Endothelial cell of umbilical vein (primary cell): ENCODE results near the gene MMP2. TPM values are rescaled to one million over a fixed set of nuclear protein-coding genes. Genes with fewer than 3 reads are reported as not detected.
A peak's percentile ranks its signal among the peaks of the same experiment; 100 is the strongest.

ENCODE experiments used
- BruUV-seq: library from RNA; stranded (reverse); fragments of 400-500 nt; replicated peaks from 2 replicates; lab custom pipeline; 2021; lab: Mats Ljungman, UMichigan
- CTCF ChIA-PET: fragments of 300-600, 350-600 bp; sonication (Branson Sonifier 250); formaldehyde crosslinking; loops from one replicate; lab custom pipeline; 2021; ENCODE audit warnings: antibody characterized with exemption, inconsistent platforms; lab: Charles Lee
- POLR2A ChIA-PET: fragments of 300-600, 350-600 bp; sonication (Branson Sonifier 250); formaldehyde crosslinking; loops from one replicate; lab custom pipeline; 2021; ENCODE audit warnings: antibody characterized with exemption, inconsistent platforms; lab: Charles Lee
- DNase-seq: peaks from one replicate; pipeline ENCODE4 v3.0.0-alpha.2; 2011; ENCODE audit warnings: low read depth, low spot score
- FAIRE-seq: peaks from 2 replicates; lab custom pipeline; 2011; peaks lifted over from hg19 to GRCh38; lab: Jason Lieb, UNC
- H2AFZ ChIP-seq: 2 replicates; pipeline ENCODE4 v1.6.0; 2012; ENCODE audit warnings: low read depth, low read length, control low read depth, inconsistent platforms
- H3K27ac ChIP-seq: 2 replicates; pipeline ENCODE4 v1.5.1; 2011; ENCODE audit warnings: low read depth, mild to moderate bottlenecking, control low read depth, low read length, moderate library complexity; ENCODE audit not compliant: insufficient read depth
- H3K27me3 ChIP-seq, 2 experiments: 2 replicates each; pipeline versions ENCODE4 v1.6.0 to v1.6.1; 2011; ENCODE audit warnings: low read length in 2 of 2, mixed read lengths in 1 of 2; ENCODE audit not compliant: control insufficient read depth in 2 of 2, insufficient read depth in 2 of 2
- H3K36me3 ChIP-seq, 2 experiments: 2 replicates in 1 of 2; 3 replicates in 1 of 2; pipeline ENCODE4 v1.5.1; 2011; ENCODE audit warnings: low read length in 2 of 2, mild to moderate bottlenecking in 1 of 2, moderate library complexity in 1 of 2; ENCODE audit not compliant: control insufficient read depth in 2 of 2, insufficient read depth in 2 of 2; ENCODE audit errors: extremely low read depth in 1 of 2
- H3K4me1 ChIP-seq: 3 replicates; pipeline ENCODE4 v1.5.1; 2011; ENCODE audit warnings: mild to moderate bottlenecking, low read length; ENCODE audit not compliant: control insufficient read depth, insufficient read depth; ENCODE audit errors: extremely low read depth
- H3K4me2 ChIP-seq: 2 replicates; pipeline ENCODE4 v1.6.1; 2011; ENCODE audit warnings: low read length, control low read depth, mixed read lengths; ENCODE audit not compliant: insufficient read depth
- H3K4me3 ChIP-seq, 3 experiments: fragments of 200-600 bp in 1 of 3; sonication (generic), shearing (Covaris generic) in 1 of 3; replicated peaks in 1 of 3; 2 replicates each; pipeline ENCODE4 v1.5.1; 2011 to 2016; ENCODE audit warnings: control low read depth in 3 of 3, low read length in 3 of 3, mild to moderate bottlenecking in 2 of 3, inconsistent platforms in 1 of 3, low read depth in 1 of 3, moderate library complexity in 1 of 3; ENCODE audit not compliant: insufficient read depth in 1 of 3
- H3K79me2 ChIP-seq: 2 replicates; pipeline ENCODE4 v1.6.0; 2012; ENCODE audit warnings: low read length, inconsistent platforms; ENCODE audit not compliant: control insufficient read depth, insufficient read depth
- H3K9ac ChIP-seq: replicated peaks from 2 replicates; pipeline ENCODE3; 2011; ENCODE audit warnings: low read length, control low read depth; ENCODE audit not compliant: insufficient read depth; ENCODE audit errors: extremely low read depth
- H3K9me1 ChIP-seq: replicated peaks from 3 replicates; pipeline ENCODE4 v1.6.0; 2011; ENCODE audit warnings: mild to moderate bottlenecking, low read length; ENCODE audit not compliant: control insufficient read depth, insufficient read depth; ENCODE audit errors: extremely low read depth
- H3K9me3 ChIP-seq: replicated peaks from 2 replicates; pipeline ENCODE4 v1.5.1; 2012; ENCODE audit warnings: low read length, inconsistent platforms; ENCODE audit not compliant: control insufficient read depth, insufficient read depth
- H4K20me1 ChIP-seq: replicated peaks from 2 replicates; pipeline ENCODE3; 2011; ENCODE audit warnings: mild to moderate bottlenecking, low read length; ENCODE audit not compliant: control insufficient read depth, insufficient read depth; ENCODE audit errors: extremely low read depth
- CTCF ChIP-seq, 2 donors: IDR thresholded peaks; 1 replicate in 1 of 2; 2 replicates in 1 of 2; pipeline ENCODE4 v1.5.1; 2011; ENCODE audit warnings: low read length in 2 of 2, mild to moderate bottlenecking in 2 of 2, moderate library complexity in 2 of 2, control low read depth in 1 of 2, inconsistent platforms in 1 of 2, low read depth in 1 of 2; ENCODE audit not compliant: insufficient read depth in 1 of 2; ENCODE audit errors: extremely low read depth in 1 of 2
- EZH2 ChIP-seq: IDR thresholded peaks from 2 replicates; pipeline ENCODE4 v1.6.1; 2012; ENCODE audit warnings: borderline replicate concordance, low read depth, mild to moderate bottlenecking, moderate library complexity, low read length, inconsistent platforms; ENCODE audit not compliant: severe bottlenecking
- FOS ChIP-seq: IDR thresholded peaks from 2 replicates; pipeline ENCODE4 v1.6.1; 2011; ENCODE audit warnings: mild to moderate bottlenecking, low read length, moderate library complexity, borderline replicate concordance; ENCODE audit not compliant: insufficient read depth
- GATA2 ChIP-seq: IDR thresholded peaks from 2 replicates; pipeline ENCODE4 v1.7.0; 2011; ENCODE audit warnings: low read depth, mild to moderate bottlenecking, moderate library complexity, mixed read lengths, low read length; ENCODE audit not compliant: insufficient read length, insufficient read depth
- JUN ChIP-seq: IDR thresholded peaks from 2 replicates; pipeline ENCODE4 v1.6.1; 2011; ENCODE audit warnings: borderline replicate concordance, low read depth; ENCODE audit not compliant: insufficient read length, insufficient read depth
- MAX ChIP-seq: IDR thresholded peaks from 2 replicates; pipeline ENCODE4 v1.6.1; 2011; ENCODE audit not compliant: insufficient read depth, insufficient read length
- MYC ChIP-seq: IDR thresholded peaks from one replicate; pipeline ENCODE4 v1.6.1; 2011; ENCODE audit warnings: mild to moderate bottlenecking, low read depth, low read length
- POLR2A ChIP-seq: IDR thresholded peaks from 2 replicates; pipeline ENCODE4 v1.6.1; 2012; ENCODE audit warnings: low read depth, mild to moderate bottlenecking, control low read depth, low read length
- POLR2AphosphoS5 ChIP-seq: IDR thresholded peaks from 2 replicates; pipeline ENCODE4 v1.6.1; 2012; ENCODE audit warnings: low read depth, mild to moderate bottlenecking, control low read depth, low read length, moderate library complexity; ENCODE audit not compliant: insufficient read depth
- dilution Hi-C: fragments of 300-500 bp; cut with MboI; formaldehyde crosslinking; loops from one replicate; pipeline ENCODE4 v1.15.0; 2019; ENCODE audit warnings: low sequenced_read_pairs; ENCODE audit not compliant: extremely low pct_ligation_motif_present
- intact Hi-C: fragments of 100-400 bp; cut with micrococcal nuclease; formaldehyde crosslinking; loops from one replicate; pipeline ENCODE4 v1.10.0; 2022
- polyA plus RNA-seq, 4 experiments: library from polyadenylated mRNA; depleted of rRNA in 3 of 4; stranded (reverse) in 3 of 4; unstranded in 1 of 4; fragments of >200 nt; gene quantifications; 2 replicates each; pipeline versions ENCODE4 v1.2.1 to v1.2.3, GENCODE V29; 2011 to 2012; ENCODE audit warnings: missing spikeins in 1 of 4
- total RNA-seq: library from RNA; stranded (reverse); gene quantifications from 2 replicates; pipeline ENCODE4 v1.2.3, GENCODE V29; 2021

Gene MMP2
- total and polyA plus RNA-seq, 2 donors (not counting 3 experiments of a cell fraction or from before 2014, with no cell fraction given): 771 to 1,508 TPM

- TF ChIP-seq MYC (no peak), FOS (no peak), JUN (no peak), POLR2A (no peak), MAX (no peak), EZH2 (no peak), POLR2AphosphoS5 (no peak), GATA2 (no peak), CTCF (IDR thresholded peaks at IDR 0.05; ENCODE audit: extremely low read depth in 1 of 2, insufficient read depth in 1 of 2, low read depth in 1 of 2, low read length in 2 of 2) (no peak)
- FAIRE-seq (no peak), DNase-seq (peak; percentile 9)
- no TSS peak for BruUV-seq
- no peak overlapping the region for H3K27ac ChIP-seq
- H3K36me3 ChIP-seq: no peaks in the 10 kb centered on the region
- dilution Hi-C loops (no loop called here), intact Hi-C loops (no loop called here)
- no peaks in the 10 kb centered on the region for H3K79me2 ChIP-seq
- H3K9me3 ChIP-seq: no peaks in the 10 kb centered on the region
- no peak overlapping the region for H3K4me3 ChIP-seq
- H4K20me1 ChIP-seq: no peaks in the 10 kb centered on the region
- H3K9ac ChIP-seq: no peak overlapping the region
- no peaks in the 10 kb centered on the region for H3K4me1 ChIP-seq
- POLR2A ChIA-PET: no interaction called here
- no peaks in the 10 kb centered on the region for H3K9me1 ChIP-seq
- CTCF ChIA-PET: interaction anchor here (1.2 kb wide), 1 partner anchor 21 kb away, joined by 4 read pairs; no protein-coding TSS in a partner anchor
- H2AFZ ChIP-seq: no peak overlapping the region
- H3K4me2 ChIP-seq: no peak overlapping the region
- H3K27me3 ChIP-seq: peaks cover 0 to 4% of the 10 kb centered on the region in 2 experiments
Measured at GRCh38 chr16:55443434-55444346, 35.3 kb upstream of the MMP2 start.
